ENCODE results near the gene VSTM2L. TPM values are rescaled to one million over a fixed set of nuclear protein-coding genes. Genes with fewer than 3 reads are reported as not detected.

Gene VSTM2L
- total and polyA plus RNA-seq, 2 donors (not counting 3 experiments of a cell fraction or from before 2014, with no cell fraction given): 0.18 TPM; not detected in 1

- no peak for DNase-seq (ENCODE audit: low read depth, low spot score)
- CTCF ChIA-PET: no interaction called here
- no peak overlapping the region for H2AFZ ChIP-seq (ENCODE audit: low read depth, low read length)
- no peaks in the 10 kb centered on the region for H4K20me1 ChIP-seq (replicated peaks; ENCODE audit: control insufficient read depth, extremely low read depth, insufficient read depth, low read length)
- no peaks in the 10 kb centered on the region for H3K27me3 ChIP-seq (ENCODE audit: control insufficient read depth in 2 of 2, insufficient read depth in 2 of 2, low read length in 2 of 2)
- intact Hi-C loops (cut with micrococcal nuclease): no loop called here
- no peak for FAIRE-seq
- dilution Hi-C loops (cut with MboI; ENCODE audit: extremely low pct_ligation_motif_present, low sequenced_read_pairs): no loop called here
- POLR2A ChIA-PET: no interaction called here
- H3K79me2 ChIP-seq (ENCODE audit: control insufficient read depth, insufficient read depth, low read length): no peaks in the 10 kb centered on the region
- no peaks in the 10 kb centered on the region for H3K9me1 ChIP-seq (replicated peaks; ENCODE audit: control insufficient read depth, extremely low read depth, insufficient read depth, low read length)
- no peak overlapping the region for H3K4me2 ChIP-seq (ENCODE audit: insufficient read depth, low read length)
- no peak overlapping the region for H3K4me3 ChIP-seq (replicated peaks in 1 of 3; ENCODE audit: insufficient read depth in 1 of 3, low read depth in 1 of 3, low read length in 3 of 3)
- BruUV-seq (replicated peaks): no TSS peak
- TF ChIP-seq POLR2A (IDR thresholded peaks at IDR 0.05; ENCODE audit: low read depth, low read length): no peak
- TF ChIP-seq CTCF (IDR thresholded peaks at IDR 0.05; ENCODE audit: extremely low read depth in 1 of 2, insufficient read depth in 1 of 2, low read depth in 1 of 2, low read length in 2 of 2): no peak
- TF ChIP-seq MYC (IDR thresholded peaks at IDR 0.05; ENCODE audit: low read depth, low read length): no peak
- TF ChIP-seq JUN (IDR thresholded peaks at IDR 0.05; ENCODE audit: borderline replicate concordance, insufficient read depth, insufficient read length, low read depth): no peak
- no peak for TF ChIP-seq POLR2AphosphoS5 (IDR thresholded peaks at IDR 0.05; ENCODE audit: insufficient read depth, low read depth, low read length)
- TF ChIP-seq FOS (IDR thresholded peaks at IDR 0.05; ENCODE audit: borderline replicate concordance, insufficient read depth, low read length): no peak
- no peak for TF ChIP-seq EZH2 (IDR thresholded peaks at IDR 0.05; ENCODE audit: borderline replicate concordance, low read depth, low read length, severe bottlenecking)
- TF ChIP-seq MAX (IDR thresholded peaks at IDR 0.05; ENCODE audit: insufficient read depth, insufficient read length): no peak
- TF ChIP-seq GATA2 (IDR thresholded peaks at IDR 0.05; ENCODE audit: insufficient read depth, insufficient read length, low read depth, low read length): no peak
- H3K4me1 ChIP-seq (ENCODE audit: control insufficient read depth, extremely low read depth, insufficient read depth, low read length): no peaks in the 10 kb centered on the region
- H3K27ac ChIP-seq (ENCODE audit: insufficient read depth, low read depth, low read length): no peak overlapping the region
- peaks cover 0 to 7% of the 10 kb centered on the region in 2 experiments for H3K36me3 ChIP-seq (ENCODE audit: control insufficient read depth in 2 of 2, extremely low read depth in 1 of 2, insufficient read depth in 2 of 2, low read length in 2 of 2)
- no peak overlapping the region for H3K9ac ChIP-seq (replicated peaks; ENCODE audit: extremely low read depth, insufficient read depth, low read length)
- no peaks in the 10 kb centered on the region for H3K9me3 ChIP-seq (replicated peaks; ENCODE audit: control insufficient read depth, insufficient read depth, low read length)
Measured at GRCh38 chr20:37863289-37863688, 39.6 kb upstream of the VSTM2L start.
